Urinary bladder (tissue), 4 donors: ENCODE measurements around the gene PRPSAP1. TPM values are rescaled to one million over a fixed set of nuclear protein-coding genes. Genes with fewer than 3 reads are reported as not detected.
"Not testable (repeated sequence)": the region's sequence is repeated elsewhere in the genome, so short reads cannot be mapped to it uniquely, and the experiment has no call there.

Experiments used
- DNase-seq: peaks from one replicate; pipeline ENCODE4 v3.0.0-alpha.2; 2015; ENCODE audit errors: extremely low spot score
- H3K27ac ChIP-seq: one replicate; pipeline ENCODE4 v1.5.1; 2013; ENCODE audit warnings: low read depth, mild to moderate bottlenecking, moderate library complexity
- H3K36me3 ChIP-seq: one replicate; pipeline ENCODE4 v1.6.1; 2013; ENCODE audit warnings: mild to moderate bottlenecking, moderate library complexity; ENCODE audit not compliant: insufficient read depth
- H3K4me1 ChIP-seq: one replicate; pipeline ENCODE4 v1.6.1; 2013; ENCODE audit warnings: mild to moderate bottlenecking, moderate library complexity; ENCODE audit not compliant: insufficient read depth
- H3K4me3 ChIP-seq: one replicate; pipeline ENCODE4 v1.5.1; 2013; ENCODE audit warnings: low read depth, low read length
- WGBS: extraction: QIAGEN DNeasy Blood & Tissue Kit; methylation state at CpG from one replicate; pipeline ENCODE4 v1.1.7; 2013; 5-methylcytosine and 5-hydroxymethylcytosine counted together
- polyA plus RNA-seq: library from polyadenylated mRNA; stranded (reverse); fragments of 200-250 nt; gene quantifications from one replicate; pipeline ENCODE4 v1.2.3, GENCODE V29; 2013
- total RNA-seq: library from RNA; depleted of rRNA; stranded (reverse); fragments of >200 nt; gene quantifications from one replicate; pipeline ENCODE4 v1.2.3, GENCODE V29; 2014
- donor health status: healthy with polysubstance abuse.
- donor health status: healthy.

PRPSAP1 gene
- total and polyA plus RNA-seq, 2 donors: 38.9 to 40.5 TPM

GRCh38 chr17:76307299-76307965 is 46.3 kb downstream of the PRPSAP1 start:
- H3K4me3 ChIP-seq: no peak overlapping the region
- H3K4me1 ChIP-seq: no peaks in the 10 kb centered on the region
- peaks cover 1% of the 10 kb centered on the region for H3K36me3 ChIP-seq
- DNase-seq: no peak
- WGBS: 97% methylated on average over 58 of the region's 58 CpGs
- no peak overlapping the region for H3K27ac ChIP-seq

- H3K4me3 ChIP-seq, H3K36me3 ChIP-seq, DNase-seq, H3K27ac ChIP-seq, H3K4me1 ChIP-seq: not testable (repeated sequence)
- WGBS: 93% methylated on average over 3 of the region's 3 CpGs
Observed at GRCh38 chr17:76305135-76305454, 48.6 kb downstream of the PRPSAP1 start.

DNA sequence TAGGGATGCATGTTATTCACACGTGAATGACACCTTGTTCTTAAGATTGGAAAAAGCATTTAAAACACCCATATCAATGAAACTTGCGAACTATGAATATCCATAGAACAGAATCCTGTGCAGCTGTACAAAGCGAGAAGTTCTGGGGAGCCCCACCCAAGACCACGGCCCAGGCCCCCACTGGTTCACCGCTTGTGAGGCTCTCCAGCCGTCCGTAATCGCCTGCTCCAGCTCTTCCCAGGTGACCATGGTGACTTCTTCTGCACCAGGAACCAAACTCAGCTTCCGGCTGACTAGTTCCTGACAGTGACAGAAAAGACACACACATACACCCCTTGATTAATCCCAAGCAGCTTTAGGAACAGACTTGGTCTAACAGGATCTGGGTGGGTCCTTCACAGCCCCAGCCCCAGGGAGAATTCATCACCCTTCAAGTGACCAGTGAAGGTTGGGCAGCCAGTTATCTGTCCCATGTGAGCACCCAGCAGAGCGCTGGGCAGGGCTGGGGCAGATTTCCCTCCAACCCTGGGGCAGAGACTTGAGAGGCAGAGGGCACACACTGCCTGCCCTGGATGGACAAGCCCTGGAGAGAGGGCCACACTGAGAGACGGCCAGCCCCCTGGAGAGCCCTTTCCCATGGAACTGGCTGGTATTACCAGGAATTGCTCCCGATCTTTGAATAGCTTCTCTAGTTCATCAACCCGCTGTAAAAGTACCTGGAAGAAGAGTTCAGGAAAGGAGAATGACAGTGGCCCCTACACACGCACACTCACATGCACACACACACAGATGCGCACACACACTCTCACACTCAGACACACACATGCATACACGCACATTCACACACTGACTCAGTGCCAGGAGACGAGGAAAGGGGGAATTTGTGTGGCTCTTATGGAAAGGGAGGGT is 49.2 kb downstream of the PRPSAP1 start:
- DNase-seq: no peak

GRCh38 chr17:76297436-76297835 is 56.3 kb downstream of the PRPSAP1 start:
- no peak for DNase-seq
- WGBS: 97% methylated on average over 3 of the region's 3 CpGs
- H3K4me1 ChIP-seq: no peaks in the 10 kb centered on the region
- H3K27ac ChIP-seq: no peak overlapping the region
- H3K4me3 ChIP-seq: no peak overlapping the region
- no peaks in the 10 kb centered on the region for H3K36me3 ChIP-seq

More for the DNA sequence above, 49.2 kb downstream of the PRPSAP1 start:
- Histone ChIP-seq H3K36me3 (peaks cover 1% of the 10 kb centered on the region), H3K27ac (no peak overlapping the region), H3K4me3 (no peak overlapping the region), H3K4me1 (no peaks in the 10 kb centered on the region)
- 82% methylated on average over 17 of the region's 17 CpGs for WGBS

DNA sequence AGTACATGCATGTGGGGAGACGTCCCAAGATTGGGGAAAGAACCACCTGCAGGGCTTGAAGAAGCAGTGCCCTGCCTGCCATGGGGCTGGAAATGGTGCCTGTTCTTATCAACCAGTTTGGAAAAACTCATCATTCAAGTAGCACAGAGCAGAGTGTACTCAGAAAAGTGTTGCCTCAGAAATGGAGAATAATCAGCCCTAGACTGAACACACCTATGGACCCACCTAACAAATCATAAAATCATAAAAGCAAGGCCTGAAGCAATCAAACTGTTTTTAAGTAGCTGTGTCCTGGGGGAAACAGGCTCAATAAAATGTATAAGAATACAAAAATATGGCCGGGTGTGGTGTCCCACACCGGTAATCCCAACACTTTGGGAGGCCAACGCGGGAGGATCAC is 56.8 kb downstream of the PRPSAP1 start:
- Histone ChIP-seq H3K27ac (no peak overlapping the region), H3K4me3 (no peak overlapping the region), H3K4me1 (no peaks in the 10 kb centered on the region), H3K36me3 (no peaks in the 10 kb centered on the region)
- WGBS: 96% methylated on average over 5 of the region's 5 CpGs
- no peak for DNase-seq

- H3K27ac ChIP-seq: no peak overlapping the region
- DNase-seq: no peak
- H3K4me3 ChIP-seq: no peak overlapping the region
- no peaks in the 10 kb centered on the region for H3K4me1 ChIP-seq
- WGBS: 37% methylated on average over 4 of the region's 4 CpGs
- H3K36me3 ChIP-seq: no peaks in the 10 kb centered on the region
Observed at GRCh38 chr17:76296186-76296585, 57.5 kb downstream of the PRPSAP1 start.

DNA sequence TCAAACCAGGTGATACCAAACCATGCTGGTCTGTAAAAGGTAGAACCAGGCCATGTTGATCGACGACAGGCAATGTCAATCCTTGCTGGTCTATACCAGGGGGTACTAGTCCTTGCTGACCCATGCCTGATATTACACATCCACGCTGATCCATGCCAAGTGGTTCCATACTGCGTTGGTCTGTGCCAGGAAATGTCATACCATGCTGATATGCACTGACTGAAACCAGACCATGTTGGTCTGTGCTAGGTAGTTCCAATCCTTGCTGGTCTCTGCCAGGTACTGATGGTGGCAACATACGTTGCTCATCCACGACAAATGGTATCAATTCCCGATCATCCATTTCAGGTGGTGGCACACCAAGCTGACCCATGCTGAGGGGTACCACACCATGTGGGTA is 60.6 kb downstream of the PRPSAP1 start:
- no peak overlapping the region for H3K4me3 ChIP-seq
- no peak overlapping the region for H3K27ac ChIP-seq
- WGBS: 85% methylated on average over 7 of the region's 7 CpGs
- no peaks in the 10 kb centered on the region for H3K4me1 ChIP-seq
- no peak for DNase-seq
- H3K36me3 ChIP-seq: no peaks in the 10 kb centered on the region

GRCh38 chr17:76292567-76292966 is 61.1 kb downstream of the PRPSAP1 start:
- WGBS: 98% methylated on average over 4 of the region's 4 CpGs

GRCh38 chr17:76281573-76282371 is 71.9 kb downstream of the PRPSAP1 start:
- WGBS: 86% methylated on average over 23 of the region's 23 CpGs
- H3K27ac ChIP-seq: no peak overlapping the region
- no peaks in the 10 kb centered on the region for H3K36me3 ChIP-seq
- no peaks in the 10 kb centered on the region for H3K4me1 ChIP-seq
- no peak for DNase-seq
- no peak overlapping the region for H3K4me3 ChIP-seq

More at GRCh38 chr17:76292567-76292966, 61.1 kb downstream of the PRPSAP1 start:
- H3K27ac ChIP-seq: no peak overlapping the region
- H3K4me3 ChIP-seq: no peak overlapping the region
- H3K36me3 ChIP-seq: no peaks in the 10 kb centered on the region
- no peak for DNase-seq
- H3K4me1 ChIP-seq: no peaks in the 10 kb centered on the region

DNA sequence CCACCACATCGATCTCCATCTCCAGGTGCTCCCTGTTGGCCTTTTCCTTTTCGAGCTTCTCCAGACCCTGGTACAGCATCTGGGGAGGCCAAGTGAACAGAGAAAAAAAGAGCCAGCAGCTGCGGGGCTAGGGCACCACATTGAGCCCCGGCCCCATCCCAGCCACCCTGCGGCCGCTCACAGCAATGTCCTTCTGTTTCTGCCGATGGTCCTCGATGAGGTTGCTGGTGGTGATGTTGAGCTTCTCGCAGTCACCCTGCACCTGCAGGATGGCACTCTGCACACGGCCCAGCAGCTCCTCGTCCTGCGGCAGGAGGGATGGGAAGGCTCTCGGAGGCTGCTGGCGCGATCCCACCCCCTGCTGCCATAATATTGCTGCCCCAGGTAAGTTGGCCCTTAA is 73.1 kb downstream of the PRPSAP1 start:
- Histone ChIP-seq H3K4me1 (no peaks in the 10 kb centered on the region), H3K36me3 (no peaks in the 10 kb centered on the region), H3K4me3 (no peak overlapping the region), H3K27ac (no peak overlapping the region)
- no peak for DNase-seq
- WGBS: 94% methylated on average over 15 of the region's 15 CpGs

GRCh38 chr17:76279742-76280287 is 73.9 kb downstream of the PRPSAP1 start:
- no peak overlapping the region for H3K4me3 ChIP-seq
- no peak for DNase-seq
- H3K36me3 ChIP-seq: no peaks in the 10 kb centered on the region
- H3K4me1 ChIP-seq: no peaks in the 10 kb centered on the region
- WGBS: 83% methylated on average over 15 of the region's 15 CpGs
- no peak overlapping the region for H3K27ac ChIP-seq

GRCh38 chr17:76278952-76279741 is 74.6 kb downstream of the PRPSAP1 start:
- H3K4me3 ChIP-seq: no peak overlapping the region
- H3K27ac ChIP-seq: no peak overlapping the region
- no peak for DNase-seq
- 58% methylated on average over 28 of the region's 28 CpGs for whole genome bisulfite sequencing
- no peaks in the 10 kb centered on the region for H3K36me3 ChIP-seq
- no peaks in the 10 kb centered on the region for H3K4me1 ChIP-seq
